GM12891 (cell line): ENCODE data around the gene MYBPC1.

Source experiments
- DNase-seq: peaks from one replicate; pipeline ENCODE4 v3.0.0; 2011; ENCODE audit warnings: low spot score; ENCODE audit not compliant: insufficient read length
- FAIRE-seq: peaks from 2 replicates; lab custom pipeline; 2011; peaks lifted over from hg19 to GRCh38; lab: Jason Lieb, UNC
- PAX5 ChIP-seq: IDR thresholded peaks from 2 replicates; pipeline ENCODE4 v1.6.1; 2011; ENCODE audit warnings: low read length, moderate library complexity, mild to moderate bottlenecking; ENCODE audit not compliant: insufficient read depth, severe bottlenecking
- POLR2A ChIP-seq: IDR thresholded peaks from 2 replicates; pipeline ENCODE4 v1.6.1; 2011; ENCODE audit warnings: low read depth, low read length, control low read depth
- POLR2AphosphoS5 ChIP-seq: IDR thresholded peaks from 2 replicates; pipeline ENCODE4 v1.6.1; 2011; ENCODE audit warnings: low read depth, low read length, control low read depth
- POU2F2 ChIP-seq: IDR thresholded peaks from 2 replicates; pipeline ENCODE4 v1.6.1; 2011; ENCODE audit warnings: low read depth, mild to moderate bottlenecking, control low read depth, low read length, moderate library complexity
- SPI1 ChIP-seq: IDR thresholded peaks from 2 replicates; pipeline ENCODE4 v1.6.1; 2011; ENCODE audit warnings: low read depth, low read length, control low read depth
- TAF1 ChIP-seq: IDR thresholded peaks from 2 replicates; pipeline ENCODE4 v1.6.1; 2011; ENCODE audit warnings: low read depth, low read length, control low read depth

MYBPC1 gene

DNA sequence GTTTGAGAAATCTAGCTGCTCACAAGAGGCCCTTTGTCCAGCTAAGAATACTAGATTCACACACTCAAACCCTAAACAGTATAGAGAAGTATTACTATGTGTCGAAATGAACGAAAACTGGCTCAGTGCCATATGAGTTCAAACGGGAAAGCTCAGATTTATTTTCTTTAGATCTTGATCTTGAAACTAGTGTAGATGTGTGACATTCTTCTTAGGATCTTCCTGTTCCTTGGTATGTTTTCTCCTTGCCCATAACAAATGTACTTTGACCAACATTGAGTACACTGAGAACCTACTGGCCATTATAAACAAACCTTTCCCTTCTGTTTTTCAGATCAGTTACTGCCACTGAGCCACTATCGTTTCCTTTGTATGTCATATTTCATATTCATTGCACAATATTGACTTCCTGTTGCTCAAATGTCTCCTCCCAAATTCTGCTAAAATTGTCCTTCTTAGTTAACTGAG is 21.3 kb downstream of the MYBPC1 start:
- TF ChIP-seq TAF1 (no peak), POLR2A (no peak), SPI1 (no peak)
- FAIRE-seq (no peak), DNase-seq (no peak)

DNA sequence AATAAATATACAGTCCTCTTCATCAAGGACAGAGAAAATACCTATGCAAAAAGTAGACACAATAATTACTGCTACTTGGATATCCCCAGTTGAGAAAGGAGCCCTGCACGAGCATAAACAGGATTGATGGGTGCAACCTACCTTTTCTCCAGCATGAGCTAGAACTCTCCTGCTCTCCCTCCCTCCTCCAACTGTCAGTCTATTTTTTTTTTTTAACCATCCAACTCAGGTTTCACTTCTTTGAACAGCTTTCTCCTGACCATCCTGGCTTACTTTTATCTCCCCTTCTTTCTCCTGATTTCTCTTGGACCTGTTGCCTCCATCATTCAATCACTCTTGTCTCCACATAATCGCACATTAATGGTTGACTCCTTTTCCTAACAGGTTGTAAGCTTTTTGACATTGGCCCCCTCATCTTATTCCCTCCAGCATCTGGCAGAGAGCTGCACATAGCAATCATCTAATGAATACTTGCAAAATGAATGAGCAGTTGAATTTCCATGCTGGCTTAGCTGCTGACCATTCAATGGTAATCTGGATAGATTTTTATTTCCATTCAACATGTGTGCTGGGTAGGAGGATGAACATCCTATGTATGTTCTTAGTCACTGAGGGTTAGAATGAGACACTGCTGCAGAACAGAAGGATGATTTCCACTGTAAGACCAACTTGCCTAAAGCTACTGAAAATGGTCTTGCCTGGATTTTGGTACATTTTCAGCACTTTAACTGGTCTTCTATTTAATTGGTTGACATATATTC is 24.4 kb downstream of the MYBPC1 start:
- no peak for TF ChIP-seq TAF1
- no peak for TF ChIP-seq PAX5
- TF ChIP-seq POU2F2, result no peak
- no peak for TF ChIP-seq POLR2A
- no peak for TF ChIP-seq SPI1
- no peak for TF ChIP-seq POLR2AphosphoS5
- DNase-seq, result no peak
- peak; percentile 35 for FAIRE-seq

DNA sequence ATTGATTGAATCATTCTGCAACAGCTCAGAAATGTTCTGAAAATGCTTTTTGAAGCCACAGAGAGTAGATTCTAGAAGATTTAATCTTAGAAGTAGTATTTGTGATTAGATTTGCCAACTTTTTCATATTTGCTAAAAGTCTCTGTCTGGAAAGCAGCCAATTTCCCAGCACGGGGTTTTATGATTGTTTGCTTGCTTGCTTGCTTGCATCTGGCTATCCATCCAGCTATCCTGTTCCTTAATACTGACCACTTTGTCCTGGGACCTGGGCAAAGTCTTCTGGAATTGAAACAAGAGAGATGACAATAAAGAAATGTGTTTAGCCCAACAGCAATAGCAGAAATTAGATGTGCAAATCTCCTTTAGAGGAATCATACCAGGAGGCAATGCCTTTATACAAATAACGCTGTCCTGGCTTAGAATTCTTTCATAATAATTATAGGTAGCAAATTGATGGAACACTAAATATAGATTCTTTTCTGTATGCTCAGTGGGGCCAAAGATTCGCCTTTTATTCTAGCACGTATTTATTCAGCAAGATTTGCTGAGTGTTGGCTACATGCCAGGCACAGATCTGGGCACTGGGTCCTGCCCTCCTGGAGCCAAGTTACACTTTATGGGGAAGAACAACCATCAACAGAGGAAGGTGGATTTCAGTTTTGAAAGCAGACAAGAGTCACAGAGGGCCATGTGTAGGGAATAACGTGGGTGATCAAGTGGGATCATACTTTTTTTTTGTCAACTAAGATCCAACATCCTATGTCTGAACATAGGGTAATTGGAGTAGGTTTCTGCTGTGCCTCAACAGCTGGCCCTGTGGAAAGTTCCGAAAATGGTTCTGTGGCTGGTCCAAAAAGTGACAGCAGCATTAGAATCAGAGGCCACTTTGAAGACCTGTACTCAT is 25.3 kb downstream of the MYBPC1 start:
- TF ChIP-seq POLR2AphosphoS5 (no peak), SPI1 (no peak), POLR2A (no peak), POU2F2 (no peak), PAX5 (no peak), TAF1 (no peak)
- DNase-seq (no peak), FAIRE-seq (no peak)

DNA sequence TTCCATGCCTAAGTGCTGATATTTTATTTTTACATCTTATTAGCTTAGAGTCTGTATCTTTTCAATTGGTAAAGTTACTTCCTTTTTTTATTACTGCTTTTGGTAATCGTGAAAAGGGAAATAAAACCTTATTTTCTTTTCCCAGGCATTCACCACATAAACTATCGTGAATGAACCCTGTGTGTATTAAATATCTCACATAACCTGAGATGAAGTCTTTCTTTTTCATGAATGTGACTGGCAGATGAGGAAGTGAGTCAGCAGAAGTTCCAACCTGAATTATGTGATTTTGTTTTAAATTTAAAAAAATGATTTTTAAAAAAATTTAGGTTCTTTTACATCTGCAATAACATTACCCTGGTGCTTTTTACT is 26.0 kb downstream of the MYBPC1 start:
- TF ChIP-seq SPI1 (peak; percentile 22; the same call in 1 of the 2 replicates), PAX5 (no peak)
- FAIRE-seq (no peak), DNase-seq (no peak)

DNA sequence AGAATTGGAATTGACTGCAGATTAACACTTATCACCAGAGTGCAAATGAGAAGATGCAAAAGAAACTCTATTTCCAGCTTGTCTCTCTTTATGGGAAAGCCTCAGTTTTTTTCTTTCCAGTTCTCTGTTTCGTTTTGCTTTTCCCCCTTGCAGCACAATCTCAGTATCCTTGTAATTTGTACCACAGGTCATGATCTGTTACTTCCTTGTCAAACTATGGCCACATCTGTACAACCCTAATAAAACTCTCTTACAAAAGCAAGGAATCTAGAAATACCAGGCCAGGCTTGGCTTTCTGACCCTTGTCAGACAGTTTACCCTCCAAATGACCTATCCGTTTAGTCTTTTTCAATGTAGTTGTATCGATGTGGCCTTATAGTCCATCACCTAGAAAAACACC is 33.9 kb downstream of the MYBPC1 start:
- FAIRE-seq, result no peak
- DNase-seq, result no peak
- no peak for TF ChIP-seq POLR2A
- TF ChIP-seq TAF1, result no peak
- no peak for TF ChIP-seq POLR2AphosphoS5

DNA sequence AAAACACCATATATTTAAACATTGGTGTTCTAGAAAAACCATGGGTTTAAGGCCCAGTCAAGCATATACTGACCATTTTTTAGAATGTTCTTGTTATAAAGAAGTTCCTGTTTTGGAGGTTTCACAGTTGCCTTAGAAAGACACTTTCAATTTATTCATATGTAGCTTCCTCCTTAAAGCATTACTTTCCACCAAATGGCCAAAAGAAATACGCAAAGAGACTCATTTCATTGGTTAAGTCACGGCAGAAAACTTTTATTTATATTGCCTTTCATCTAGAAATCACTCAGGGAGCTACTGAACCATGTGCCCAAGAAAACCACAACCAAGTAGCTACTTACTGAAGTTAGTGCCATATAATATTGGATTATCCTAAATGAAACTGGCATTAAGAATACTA is 40.0 kb downstream of the MYBPC1 start:
- DNase-seq (peak; percentile 28), FAIRE-seq (peak; percentile 86)
- peak; percentile 59 for TF ChIP-seq PAX5
- TF ChIP-seq TAF1, result no peak
- peak; percentile 28; the same call in 1 of the 2 replicates for TF ChIP-seq SPI1
- TF ChIP-seq POU2F2, result no peak
- no peak for TF ChIP-seq POLR2A
- TF ChIP-seq POLR2AphosphoS5, result no peak

DNA sequence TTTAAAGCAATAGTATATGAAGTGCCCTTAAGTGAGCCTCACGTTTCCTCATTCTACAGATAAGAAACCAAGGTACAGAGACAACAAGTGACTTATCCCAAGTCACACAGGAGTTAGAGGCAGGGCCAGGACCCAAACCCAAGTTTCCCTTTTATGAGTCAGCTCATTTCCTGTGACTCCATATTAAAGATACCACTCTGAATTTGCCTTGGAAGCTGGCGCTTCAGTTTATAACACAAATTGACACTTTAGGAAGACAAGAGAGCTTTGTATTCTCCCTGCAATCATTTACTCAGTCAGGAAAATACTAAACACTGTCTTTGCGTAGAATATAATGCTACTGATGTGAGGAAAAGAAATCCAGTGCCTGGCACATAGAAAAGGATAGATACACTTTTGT is 43.2 kb downstream of the MYBPC1 start:
- no peak for DNase-seq
- no peak for TF ChIP-seq PAX5
- no peak for TF ChIP-seq POU2F2
- no peak for TF ChIP-seq POLR2A
- TF ChIP-seq POLR2AphosphoS5, result no peak
- TF ChIP-seq TAF1, result no peak
- TF ChIP-seq SPI1, result no peak
- FAIRE-seq, result no peak

DNA sequence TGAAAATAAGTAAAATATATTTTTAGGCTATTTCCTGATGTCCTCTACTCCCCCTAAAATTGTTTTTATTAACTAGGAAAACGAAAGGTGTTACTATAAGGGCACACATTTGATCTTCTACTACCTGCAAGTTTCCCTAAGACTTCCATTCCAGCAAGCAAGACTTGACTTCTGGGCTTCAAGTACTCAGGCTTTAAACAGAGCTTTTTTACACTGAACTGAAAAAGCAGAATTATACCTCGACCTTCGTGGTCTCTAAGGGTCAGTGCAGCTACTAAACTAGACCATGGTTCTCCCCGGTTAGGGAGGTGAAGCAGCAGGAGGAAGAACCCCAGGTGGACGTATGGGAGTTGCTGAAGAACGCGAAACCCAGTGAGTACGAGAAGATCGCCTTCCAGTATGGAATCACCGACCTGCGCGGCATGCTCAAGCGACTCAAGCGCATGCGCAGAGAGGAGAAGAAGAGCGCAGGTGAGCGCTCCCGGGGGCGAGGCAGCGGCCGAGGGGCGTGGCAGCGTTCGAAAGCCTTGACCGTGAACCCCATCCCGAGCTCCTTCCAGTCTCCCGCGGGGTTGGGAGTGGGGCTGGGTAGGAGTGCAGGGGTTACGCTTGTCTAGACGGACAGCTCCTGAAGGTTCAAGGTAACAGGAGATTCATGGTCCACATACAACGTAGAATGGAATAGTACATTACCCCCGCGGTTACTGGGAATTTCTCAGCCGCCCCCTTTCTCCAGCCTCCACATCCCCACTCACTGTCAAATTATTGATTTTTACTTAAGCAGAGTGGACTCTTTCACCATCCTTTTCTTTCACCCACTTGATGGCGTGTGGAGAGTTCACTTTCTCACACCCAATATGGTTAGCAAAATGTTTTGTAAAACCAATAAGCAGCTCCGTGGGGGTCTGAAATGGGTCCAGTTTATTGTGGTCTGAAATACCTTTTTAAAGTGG is 47.6 kb downstream of the MYBPC1 start:
- no peak for FAIRE-seq
- DNase-seq, result no peak
- TF ChIP-seq SPI1 (no peak), PAX5 (no peak), POLR2A (no peak), POU2F2 (no peak), POLR2AphosphoS5 (no peak), TAF1 (no peak)

DNA sequence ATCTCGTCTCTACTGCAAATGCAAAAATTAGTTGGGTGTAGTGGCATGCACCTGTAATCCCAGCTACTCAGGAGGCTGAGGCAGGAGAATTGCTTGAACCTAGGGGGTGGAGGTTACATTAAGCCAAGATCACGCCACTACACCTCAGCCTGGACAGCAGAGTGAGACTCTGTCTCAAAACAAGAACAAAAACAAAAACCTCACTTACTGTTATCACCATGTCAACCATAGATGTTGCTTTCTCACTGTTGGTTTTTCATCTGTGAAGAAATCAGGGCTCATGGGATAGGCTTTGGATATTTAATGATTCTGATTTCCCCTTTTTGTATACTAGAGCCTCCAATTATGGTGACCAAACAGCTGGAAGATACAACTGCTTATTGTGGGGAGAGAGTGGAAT is 52.9 kb downstream of the MYBPC1 start:
- TF ChIP-seq POLR2AphosphoS5 (no peak), POU2F2 (no peak), PAX5 (no peak), POLR2A (no peak), TAF1 (no peak), SPI1 (no peak)
- FAIRE-seq (no peak), DNase-seq (no peak)
